B cell (primary cell): ENCODE results near the gene SLC38A1. TPM values are rescaled to one million over a fixed set of nuclear protein-coding genes. Genes with fewer than 3 reads are reported as not detected.

Experiments used
- ATAC-seq: fragments of 200-7000 bp; cut with Tn5 transposase; one replicate; pipeline ENCODE4 v1.10.0; 2021; ENCODE audit warnings: low read depth, mild to moderate bottlenecking, moderate number of reproducible peaks, moderate library complexity
- CTCF ChIA-PET: fragments of 350-600 bp; sonication (Branson Sonifier 250); formaldehyde crosslinking; loops from one replicate; lab custom pipeline; 2021; ENCODE audit warnings: antibody characterized with exemption, inconsistent platforms; lab: Charles Lee
- POLR2A ChIA-PET: fragments of 350-600 bp; sonication (Branson Sonifier 250); formaldehyde crosslinking; loops from one replicate; lab custom pipeline; 2021; ENCODE audit warnings: antibody characterized with exemption; lab: Charles Lee
- DNase-seq: peaks from one replicate; pipeline ENCODE4 v3.0.0; 2013
- H2AFZ ChIP-seq: 2 replicates; pipeline ENCODE4 v1.6.1; 2012; ENCODE audit warnings: mild to moderate bottlenecking, low read depth, low read length; ENCODE audit not compliant: insufficient read depth, poor library complexity, severe bottlenecking
- H3K27ac ChIP-seq, 2 donors: 1 replicate in 1 of 2; 2 replicates in 1 of 2; pipeline ENCODE4 v1.5.1; 2012 to 2013; ENCODE audit warnings: low read length in 2 of 2, mild to moderate bottlenecking in 2 of 2, moderate library complexity in 1 of 2
- H3K27me3 ChIP-seq, 4 experiments: fragments of 200-600 bp in 1 of 4; sonication (generic) in 1 of 4; replicated peaks in 1 of 4; 1 replicate in 2 of 4; 2 replicates in 2 of 4; pipeline versions ENCODE4 v1.6.1 to v1.7.0; 2013 to 2016; ENCODE audit warnings: low read length in 3 of 4, mild to moderate bottlenecking in 2 of 4, mixed read lengths in 1 of 4, moderate library complexity in 1 of 4; ENCODE audit not compliant: insufficient read depth in 4 of 4, control insufficient read depth in 3 of 4; ENCODE audit errors: control extremely low read depth in 1 of 4
- H3K36me3 ChIP-seq, 2 experiments: replicated peaks in 1 of 2; 1 replicate in 1 of 2; 2 replicates in 1 of 2; pipeline versions ENCODE4 v1.6.1 to v1.7.1; 2013; ENCODE audit warnings: low read length in 1 of 2; ENCODE audit not compliant: insufficient read depth in 2 of 2, control insufficient read depth in 1 of 2; ENCODE audit errors: control extremely low read depth in 1 of 2, extremely low read depth in 1 of 2
- H3K4me1 ChIP-seq, 2 donors: fragments of 200-600 bp in 1 of 2; sonication (generic) in 1 of 2; 1 replicate in 1 of 2; 2 replicates in 1 of 2; pipeline versions ENCODE4 v1.5.1 to v1.6.1; 2013 to 2017; ENCODE audit warnings: low read length in 2 of 2; ENCODE audit not compliant: control insufficient read depth in 2 of 2, insufficient read depth in 2 of 2
- H3K4me2 ChIP-seq: replicated peaks from 2 replicates; pipeline ENCODE3; 2012; ENCODE audit warnings: mild to moderate bottlenecking, low read depth, low read length; ENCODE audit not compliant: poor library complexity, severe bottlenecking
- H3K4me3 ChIP-seq, 5 experiments: fragments of 200-600 bp in 1 of 5; sonication (generic) in 1 of 5; 1 replicate in 3 of 5; 2 replicates in 2 of 5; pipeline versions ENCODE4 v1.5.1 to v1.7.0; 2011 to 2016; ENCODE audit warnings: low read length in 4 of 5, mild to moderate bottlenecking in 4 of 5, low read depth in 2 of 5, control low read depth in 1 of 5, moderate library complexity in 1 of 5; ENCODE audit not compliant: insufficient read depth in 1 of 5; ENCODE audit errors: control extremely low read depth in 1 of 5, extremely low read depth in 1 of 5
- H3K79me2 ChIP-seq: fragments of 200-600 bp; sonication (generic); one replicate; pipeline ENCODE4 v1.6.0; 2016; ENCODE audit warnings: low read length; ENCODE audit not compliant: control insufficient read depth, insufficient read depth
- H3K9ac ChIP-seq: fragments of 200-600 bp; sonication (generic); 2 replicates; pipeline ENCODE4 v1.6.1; 2017; ENCODE audit warnings: mild to moderate bottlenecking, low read length, moderate library complexity
- H3K9me3 ChIP-seq, 3 donors: one replicate each; pipeline versions ENCODE4 v1.6.1 to v1.7.1; 2013; ENCODE audit warnings: low read length in 2 of 3; ENCODE audit not compliant: control insufficient read depth in 2 of 3, insufficient read depth in 1 of 3; ENCODE audit errors: control extremely low read depth in 1 of 3
- H4K20me1 ChIP-seq: 2 replicates; pipeline ENCODE4 v1.6.0; 2012; ENCODE audit warnings: mild to moderate bottlenecking, low read length; ENCODE audit not compliant: insufficient read depth, control insufficient read depth, poor library complexity, severe bottlenecking
- H3K27ac Mint-ChIP-seq: one replicate; pipeline ENCODE4 v1.8.0; 2021; ENCODE audit warnings: mixed read lengths
- H3K27me3 Mint-ChIP-seq: one replicate; pipeline ENCODE4 v1.8.0; 2021; ENCODE audit warnings: mixed read lengths
- H3K4me1 Mint-ChIP-seq: one replicate; pipeline ENCODE4 v1.8.0; 2021; ENCODE audit warnings: mixed read lengths
- H3K4me3 Mint-ChIP-seq: one replicate; pipeline ENCODE4 v1.8.0; 2021; ENCODE audit warnings: mixed read lengths
- H3K9me3 Mint-ChIP-seq: one replicate; pipeline ENCODE4 v1.8.0; 2022; ENCODE audit warnings: mixed read lengths; ENCODE audit not compliant: insufficient read depth
- EZH2 ChIP-seq: IDR thresholded peaks from 2 replicates; pipeline ENCODE4 v1.6.1; 2012; ENCODE audit warnings: borderline replicate concordance, low read depth, mild to moderate bottlenecking, moderate library complexity, low read length; ENCODE audit not compliant: insufficient read depth, poor library complexity, severe bottlenecking
- WGBS: methylation state at CpG from one replicate; pipeline ENCODE4 v1.1.5; 2013; ENCODE audit warnings: missing lambda C conversion rate; ENCODE audit not compliant: insufficient coverage; 5-methylcytosine and 5-hydroxymethylcytosine counted together
- intact Hi-C: fragments of 100-400 bp; cut with micrococcal nuclease; formaldehyde crosslinking; loops from one replicate; pipeline ENCODE4 v1.10.0; 2022
- polyA plus RNA-seq: library from polyadenylated mRNA; depleted of rRNA; stranded (reverse); fragments of >200 nt; gene quantifications from 2 replicates; pipeline ENCODE4 v1.2.3, GENCODE V29; 2012
- total RNA-seq, 2 donors: library from RNA; stranded (reverse); fragments of 120-200 nt in 1 of 2; gene quantifications; 1 replicate in 1 of 2; 2 replicates in 1 of 2; pipeline versions ENCODE4 v1.2.3 to v1.2.4, GENCODE V29; 2013 to 2022
- TF ChIP-seq, protein P1 (sequence below): fragments of 200-600 bp; IDR thresholded peaks from one replicate; pipeline ENCODE4 v1.8.0; 2022; ENCODE audit warnings: antibody characterized with exemption, mild to moderate bottlenecking

Gene SLC38A1
- total and polyA plus RNA-seq, 2 donors (not counting 1 experiment from before 2014, with no cell fraction given) = 38.1 to 205 TPM

- no CpG with 5 or more reads among the region's 3 CpGs for WGBS
- no peak for ATAC-seq
- Mint-ChIP-seq H3K27me3 (peaks cover 14% of the 10 kb centered on the region), H3K4me1 (peaks cover 12% of the 10 kb centered on the region), H3K9me3 (no peaks in the 10 kb centered on the region), H3K27ac (no peak overlapping the region), H3K4me3 (no peak overlapping the region)
- Histone ChIP-seq H3K9me3 (no peaks in the 10 kb centered on the region), H3K27me3 (peaks cover 0 to 5% (median 3%) of the 10 kb centered on the region in 4 experiments), H3K9ac (no peak overlapping the region), H3K4me1 (peaks cover 7 to 8% of the 10 kb centered on the region in 2 donors), H4K20me1 (no peaks in the 10 kb centered on the region), H3K79me2 (no peaks in the 10 kb centered on the region), H3K36me3 (no peaks in the 10 kb centered on the region), H3K4me2 (no peak overlapping the region), H3K27ac (no peak overlapping the region), H3K4me3 (no peak overlapping the region), H2AFZ (no peak overlapping the region)
- ChIA-PET CTCF (interaction anchor here (1.0 kb wide), 1 partner anchor 155 kb away, joined by 3 read pairs; no protein-coding TSS in a partner anchor), POLR2A (no interaction called here)
- intact Hi-C loops = no loop called here
- TF ChIP-seq, protein P1, sequence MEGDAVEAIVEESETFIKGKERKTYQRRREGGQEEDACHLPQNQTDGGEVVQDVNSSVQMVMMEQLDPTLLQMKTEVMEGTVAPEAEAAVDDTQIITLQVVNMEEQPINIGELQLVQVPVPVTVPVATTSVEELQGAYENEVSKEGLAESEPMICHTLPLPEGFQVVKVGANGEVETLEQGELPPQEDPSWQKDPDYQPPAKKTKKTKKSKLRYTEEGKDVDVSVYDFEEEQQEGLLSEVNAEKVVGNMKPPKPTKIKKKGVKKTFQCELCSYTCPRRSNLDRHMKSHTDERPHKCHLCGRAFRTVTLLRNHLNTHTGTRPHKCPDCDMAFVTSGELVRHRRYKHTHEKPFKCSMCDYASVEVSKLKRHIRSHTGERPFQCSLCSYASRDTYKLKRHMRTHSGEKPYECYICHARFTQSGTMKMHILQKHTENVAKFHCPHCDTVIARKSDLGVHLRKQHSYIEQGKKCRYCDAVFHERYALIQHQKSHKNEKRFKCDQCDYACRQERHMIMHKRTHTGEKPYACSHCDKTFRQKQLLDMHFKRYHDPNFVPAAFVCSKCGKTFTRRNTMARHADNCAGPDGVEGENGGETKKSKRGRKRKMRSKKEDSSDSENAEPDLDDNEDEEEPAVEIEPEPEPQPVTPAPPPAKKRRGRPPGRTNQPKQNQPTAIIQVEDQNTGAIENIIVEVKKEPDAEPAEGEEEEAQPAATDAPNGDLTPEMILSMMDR = no peak
- TF ChIP-seq EZH2 = no peak
- DNase-seq = no peak
Observed at GRCh38 chr12:46147144-46147543, 121.7 kb downstream of the SLC38A1 start.

DNA sequence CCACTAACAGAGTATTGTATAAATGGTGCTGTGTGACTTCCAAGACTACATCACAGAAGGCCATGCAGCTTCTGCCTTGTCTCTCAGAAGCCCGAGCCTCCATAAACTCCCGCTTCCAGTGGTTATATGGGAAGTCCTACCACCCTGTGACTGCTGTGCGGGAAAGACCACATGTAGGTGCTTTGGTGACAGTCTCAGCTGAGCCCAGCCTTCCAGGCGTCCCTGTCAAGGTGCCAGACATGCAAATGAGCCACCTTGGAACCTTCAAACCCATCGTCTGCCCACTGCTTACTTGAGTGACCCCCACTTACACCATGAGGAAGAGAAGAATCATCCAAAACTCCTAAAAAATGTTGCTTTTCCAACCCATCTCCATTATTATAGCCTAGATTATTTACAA is 123.0 kb downstream of the SLC38A1 start:
- Histone ChIP-seq H4K20me1 (no peaks in the 10 kb centered on the region), H3K4me3 (no peak overlapping the region), H3K4me1 (peaks cover 3 to 4% of the 10 kb centered on the region in 2 donors), H3K36me3 (no peaks in the 10 kb centered on the region), H3K27me3 (peaks cover 0 to 5% (median 3%) of the 10 kb centered on the region in 4 experiments), H3K27ac (no peak overlapping the region), H3K9ac (no peak overlapping the region), H3K9me3 (no peaks in the 10 kb centered on the region), H2AFZ (no peak overlapping the region), H3K4me2 (no peak overlapping the region), H3K79me2 (no peaks in the 10 kb centered on the region)
- intact Hi-C loops = no loop called here
- TF ChIP-seq, protein P1 = no peak
- no peak for TF ChIP-seq EZH2
- Mint-ChIP-seq H3K4me3 (no peak overlapping the region), H3K27ac (no peak overlapping the region), H3K9me3 (no peaks in the 10 kb centered on the region), H3K27me3 (peaks cover 18% of the 10 kb centered on the region), H3K4me1 (peaks cover 9% of the 10 kb centered on the region)
- no peak for ATAC-seq
- DNase-seq = no peak
- ChIA-PET POLR2A (no interaction called here), CTCF (interaction anchor here (1.6 kb wide), 1 partner anchor 18 kb away, joined by 3 read pairs; no protein-coding TSS in a partner anchor)
- 83% methylated on average over 3 of the region's 5 CpGs for WGBS
